Non-pigmented ciliary epithelial cell (primary cell): ENCODE data around the gene IQCC.
"Not testable (repeated sequence)": the region's sequence is repeated elsewhere in the genome, so short reads cannot be mapped to it uniquely, and the experiment has no call there.

Experiments used
- DNase-seq: peaks from one replicate; pipeline ENCODE4 v3.0.0-alpha.2; 2010; ENCODE audit warnings: low read depth

The IQCC gene

GRCh38 chr1:32205401-32206370 is at the start of gene IQCC:
TSS of gene IQCC (plus strand) at chr1:32205671. CDS start at chr1:32205682, 11 bp downstream.
- DNase-seq, result no peak

- DNase-seq, result no peak
Observed at GRCh38 chr1:32159189-32159588, 46.3 kb upstream of the IQCC start.

DNA sequence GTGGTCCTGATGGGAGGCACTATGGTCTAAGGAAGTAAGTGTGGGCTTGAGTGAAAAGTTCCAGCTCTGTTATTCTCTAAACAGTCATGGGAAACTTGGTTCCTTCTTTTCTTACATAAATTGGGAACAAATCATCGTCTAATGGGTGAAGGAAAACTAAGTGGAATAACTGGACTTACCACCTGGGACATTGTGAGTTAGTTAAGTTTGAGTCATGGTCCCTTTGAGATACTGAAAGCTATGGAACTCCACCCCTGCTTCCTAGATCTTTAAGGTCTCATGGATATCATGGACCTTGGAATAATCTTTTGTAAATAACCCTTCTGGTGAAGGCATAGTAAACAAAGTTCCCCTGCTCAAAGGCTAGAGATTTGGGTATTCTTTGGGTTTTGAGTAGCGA is 42.1 kb upstream of the IQCC start:
- DNase-seq, result no peak

GRCh38 chr1:32165633-32166032 is 39.8 kb upstream of the IQCC start:
- not testable (repeated sequence) for DNase-seq

DNA sequence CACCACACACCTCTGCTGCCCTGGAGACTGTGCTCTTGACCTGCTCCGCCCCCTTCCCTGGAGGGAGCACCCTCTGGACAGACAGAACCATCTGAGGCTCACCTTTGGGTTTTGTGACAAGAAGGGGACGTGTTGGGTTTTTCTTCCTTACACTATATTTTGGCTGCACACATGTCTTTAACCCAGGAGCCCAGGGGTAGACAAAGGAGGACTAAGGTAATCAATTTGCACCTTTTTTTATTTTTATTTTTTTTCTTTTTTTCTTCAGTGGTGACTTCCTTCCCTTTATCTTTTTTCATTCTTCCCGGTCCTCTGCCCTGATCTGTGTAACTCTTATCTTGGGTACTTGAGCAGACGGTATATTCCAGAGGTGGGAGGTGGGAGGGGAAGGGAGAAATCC is 34.5 kb upstream of the IQCC start:
- DNase-seq, result no peak

DNA sequence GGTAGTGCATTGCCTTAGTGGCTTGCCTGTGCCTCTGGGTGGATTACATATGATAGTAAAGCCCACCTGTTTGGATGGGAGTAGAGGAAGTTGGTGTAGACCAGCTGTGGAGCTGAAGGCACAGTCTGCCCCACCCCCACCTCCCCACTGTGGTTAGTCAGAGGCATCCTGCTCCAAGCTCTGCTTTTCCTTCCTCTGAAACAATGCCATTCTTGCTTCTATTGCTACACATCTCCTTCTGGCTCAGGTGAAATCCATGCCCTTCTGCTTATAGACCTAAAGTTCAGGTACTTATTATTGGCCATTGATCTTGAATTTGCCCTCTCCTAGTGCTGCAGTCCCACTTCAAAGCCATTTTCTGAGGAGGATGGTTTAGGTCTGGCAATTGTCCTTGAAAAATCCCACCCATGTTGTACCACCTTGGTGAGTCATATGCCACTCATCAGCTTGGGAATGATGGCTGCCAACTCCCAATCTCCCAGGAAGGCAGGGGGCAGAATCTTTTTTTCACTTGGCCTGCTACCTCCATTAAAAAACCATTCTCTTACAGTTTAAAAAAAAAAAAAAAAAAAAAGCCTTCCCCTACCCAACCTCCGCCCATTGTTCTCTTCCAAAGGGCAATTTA is 32.7 kb upstream of the IQCC start:
- DNase-seq, result no peak

DNA sequence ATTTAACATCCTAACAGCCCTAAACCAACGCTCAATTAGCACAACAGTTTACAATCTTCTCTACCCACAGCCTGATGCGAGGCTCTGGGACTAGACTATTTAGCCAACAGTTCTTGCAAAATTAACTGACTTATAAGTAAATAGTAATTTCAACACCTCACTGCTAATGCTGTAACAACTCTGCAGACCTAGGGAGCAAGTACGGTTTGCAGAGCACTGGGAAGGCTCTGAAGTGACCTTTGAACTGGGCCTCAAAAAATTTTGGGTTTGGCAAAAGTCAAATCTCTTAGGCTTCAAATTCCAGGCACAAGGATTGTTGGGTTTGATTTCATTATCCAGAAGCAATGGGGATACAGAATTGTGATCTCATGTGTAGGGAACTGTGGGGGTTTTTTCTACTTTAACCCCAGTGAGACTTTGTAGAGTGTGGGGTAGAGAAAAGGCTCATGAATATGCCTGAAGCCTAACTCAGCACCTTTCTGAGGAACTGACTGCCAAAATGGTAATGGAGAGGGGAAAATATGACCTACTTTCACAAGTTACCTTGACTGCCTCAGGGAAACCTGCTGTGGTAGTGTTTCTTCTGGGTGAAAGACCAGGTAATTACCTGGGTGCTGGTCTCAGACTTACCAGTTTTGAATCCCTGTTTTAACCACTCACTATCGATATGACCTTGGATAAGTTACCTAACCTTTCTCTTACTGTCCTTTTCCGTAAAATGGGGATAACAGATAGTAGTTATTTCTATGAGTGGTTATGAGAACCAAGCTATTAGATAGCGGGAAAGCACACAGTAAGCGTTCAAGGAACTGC is 26.9 kb upstream of the IQCC start:
- DNase-seq, result no peak

- DNase-seq, result no peak
Observed at GRCh38 chr1:32179193-32179442, 26.4 kb upstream of the IQCC start.

- no peak for DNase-seq
Observed at GRCh38 chr1:32179443-32180185, 25.9 kb upstream of the IQCC start, which contains the start of gene TXLNA. TSS of gene TXLNA (plus strand) at chr1:32179675. CDS start at chr1:32180346, 671 bp downstream.

DNA sequence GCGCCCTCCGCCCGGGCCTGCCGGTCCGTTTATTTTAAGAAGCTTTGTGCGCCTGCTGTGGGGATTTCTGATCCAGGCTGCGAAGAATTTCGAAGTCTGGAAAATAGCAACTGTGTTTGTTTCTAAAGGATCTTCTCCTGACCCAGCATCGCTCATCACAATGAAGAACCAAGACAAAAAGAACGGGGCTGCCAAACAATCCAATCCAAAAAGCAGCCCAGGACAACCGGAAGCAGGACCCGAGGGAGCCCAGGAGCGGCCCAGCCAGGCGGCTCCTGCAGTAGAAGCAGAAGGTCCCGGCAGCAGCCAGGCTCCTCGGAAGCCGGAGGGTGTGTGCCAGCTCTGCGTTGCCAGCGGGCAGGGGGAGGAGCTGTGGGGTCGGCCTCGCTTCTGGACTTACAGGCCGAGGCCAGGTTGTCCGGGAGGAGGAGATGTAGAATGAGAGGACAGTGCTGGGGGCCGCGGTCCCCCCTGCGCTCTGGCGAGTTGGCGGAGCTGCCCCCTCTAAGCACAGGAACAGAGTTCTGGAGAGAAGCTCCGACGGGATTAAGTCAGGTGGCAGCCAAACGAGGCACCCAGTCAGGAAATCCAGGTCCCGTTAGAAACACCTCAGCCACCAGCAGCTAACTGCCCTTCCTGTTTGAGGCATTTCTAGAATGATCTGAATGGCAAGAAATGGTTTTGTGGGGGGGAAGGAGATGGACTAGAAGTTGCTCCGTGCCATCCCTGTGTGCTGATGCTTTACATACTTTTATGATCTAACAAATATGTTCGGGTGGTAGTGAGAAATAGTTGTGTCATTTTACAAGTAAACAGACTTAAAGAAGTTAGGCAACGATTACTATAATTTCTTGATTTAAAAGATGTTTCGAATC is 25.0 kb upstream of the IQCC start:
- no peak for DNase-seq

DNA sequence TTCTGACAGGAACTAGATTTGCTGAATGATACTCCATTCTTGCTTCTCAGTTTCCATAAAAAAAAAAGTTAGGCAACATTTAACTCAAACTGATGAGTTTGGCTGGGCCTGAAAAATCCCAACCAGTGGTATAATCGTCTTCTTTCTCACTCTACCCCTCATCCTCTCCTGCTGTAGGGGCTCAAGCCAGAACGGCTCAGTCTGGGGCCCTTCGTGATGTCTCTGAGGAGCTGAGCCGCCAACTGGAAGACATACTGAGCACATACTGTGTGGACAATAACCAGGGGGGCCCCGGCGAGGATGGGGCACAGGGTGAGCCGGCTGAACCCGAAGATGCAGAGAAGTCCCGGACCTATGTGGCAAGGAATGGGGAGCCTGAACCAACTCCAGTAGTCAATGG is 24.4 kb upstream of the IQCC start:
- no peak for DNase-seq

- no peak for DNase-seq
Observed at GRCh38 chr1:32181563-32181962, 23.9 kb upstream of the IQCC start.

DNA sequence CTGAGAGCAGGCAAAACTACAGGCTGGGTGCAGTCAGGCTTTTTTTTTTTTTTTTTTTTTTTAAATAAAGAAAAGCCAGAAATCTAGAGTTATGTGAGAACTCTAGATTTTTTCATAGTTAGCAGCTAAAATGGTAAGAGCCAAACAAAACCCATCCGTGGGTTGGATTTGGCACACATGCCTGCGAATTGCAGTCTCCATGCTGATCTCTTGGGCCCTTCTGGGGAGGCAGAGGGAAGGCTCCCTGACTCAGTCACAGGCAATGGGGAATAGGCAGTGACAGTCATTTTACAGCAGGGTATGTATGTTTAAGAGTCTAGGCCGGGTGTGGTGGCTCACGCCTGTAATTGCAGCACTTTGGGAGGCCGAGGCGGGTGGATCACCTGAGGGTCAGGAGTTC is 23.4 kb upstream of the IQCC start:
- DNase-seq, result no peak

- DNase-seq, result no peak
Observed at GRCh38 chr1:32184650-32185049, 20.8 kb upstream of the IQCC start.

GRCh38 chr1:32186077-32186476 is 19.4 kb upstream of the IQCC start:
- DNase-seq, result no peak

DNA sequence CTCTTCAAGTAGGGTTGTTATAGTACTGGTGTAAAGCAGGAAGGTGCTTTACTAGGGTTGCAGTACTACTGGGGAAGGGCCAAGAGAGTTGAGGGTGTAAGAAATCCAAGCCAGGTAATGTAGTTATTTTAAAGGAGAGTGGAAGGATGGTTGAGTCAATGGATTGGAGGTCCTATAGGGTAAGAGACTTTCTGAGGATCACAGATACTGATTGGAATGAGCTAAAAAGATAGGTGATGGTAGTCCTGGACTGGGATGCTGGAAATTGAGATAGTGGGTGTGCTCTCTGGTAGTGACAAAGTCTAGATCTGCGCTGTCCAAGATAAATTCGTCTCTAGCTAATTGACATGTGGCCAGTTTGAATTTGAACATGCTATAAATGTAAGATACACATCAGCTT is 19.0 kb upstream of the IQCC start:
- no peak for DNase-seq

GRCh38 chr1:32187850-32188249 is 17.6 kb upstream of the IQCC start:
- no peak for DNase-seq

DNA sequence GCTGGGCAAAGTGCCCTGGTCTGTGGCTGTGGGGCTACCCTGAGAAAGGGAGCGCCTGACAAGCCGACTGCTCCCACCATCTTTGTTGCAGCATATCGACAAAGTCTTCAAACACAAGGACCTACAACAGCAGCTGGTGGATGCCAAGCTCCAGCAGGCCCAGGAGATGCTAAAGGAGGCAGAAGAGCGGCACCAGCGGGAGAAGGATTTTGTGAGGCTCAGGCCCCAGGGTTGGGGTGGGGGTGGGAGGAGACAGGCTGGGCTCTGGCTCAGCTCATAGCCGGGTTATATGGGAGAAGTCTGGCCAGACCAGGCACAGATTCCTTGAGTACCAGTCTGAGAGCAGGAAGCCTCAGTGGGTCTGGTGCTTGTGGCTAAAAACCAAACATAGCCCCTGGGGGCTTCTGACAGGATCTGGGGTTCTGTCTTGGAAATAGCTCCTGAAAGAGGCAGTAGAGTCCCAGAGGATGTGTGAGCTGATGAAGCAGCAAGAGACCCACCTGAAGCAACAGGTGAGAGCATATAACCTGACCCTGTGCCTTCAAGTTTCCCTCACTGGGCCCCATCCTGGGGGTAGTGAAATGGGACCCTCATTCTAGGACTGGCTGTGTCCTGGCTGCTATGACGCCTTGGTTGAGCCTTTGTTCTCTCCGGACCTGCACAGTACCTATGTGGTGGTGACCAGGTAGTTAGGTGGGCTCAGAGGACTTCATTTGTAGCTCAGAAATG is 13.1 kb upstream of the IQCC start:
- DNase-seq, result no peak

- DNase-seq, result no peak
Observed at GRCh38 chr1:32194984-32195383, 10.5 kb upstream of the IQCC start.

- no peak for DNase-seq
Observed at GRCh38 chr1:32195531-32195930, 9.9 kb upstream of the IQCC start.
